IMR-90 (cell line): ENCODE data around the gene GMPPA. TPM values are rescaled to one million over a fixed set of nuclear protein-coding genes. Genes with fewer than 3 reads are reported as not detected.

Experiments used
- ATAC-seq: fragments of 200-7000 bp; cut with Tn5 transposase; 2 replicates; pipeline ENCODE4 v1.9.1; 2020; ENCODE audit warnings: low read depth, mild to moderate bottlenecking, moderate library complexity
- BruUV-seq: library from RNA; stranded (reverse); fragments of 400-500 nt; replicated peaks from 2 replicates; lab custom pipeline; 2021; lab: Mats Ljungman, UMichigan
- CTCF ChIA-PET: fragments of 300-600 bp; formaldehyde crosslinking; extraction: SDS; loops from one replicate; lab custom pipeline; 2021; ENCODE audit warnings: antibody characterized with exemption; lab: Yijun Ruan, JAX
- POLR2A ChIA-PET: fragments of 300-600 bp; sonication (Branson Sonifier 250); formaldehyde crosslinking; loops from one replicate; lab custom pipeline; 2022; ENCODE audit warnings: antibody characterized with exemption; ENCODE audit not compliant: unreplicated experiment; lab: Charles Lee
- DNase-seq: peaks from one replicate; pipeline ENCODE4 v3.0.0; 2013
- H2AFZ ChIP-seq: replicated peaks from 2 replicates; pipeline ENCODE3; 2013; ENCODE audit warnings: low read length, mild to moderate bottlenecking; ENCODE audit not compliant: poor library complexity
- H2AK5ac ChIP-seq: 2 replicates; pipeline ENCODE4 v1.6.1; 2013; ENCODE audit warnings: low read depth, low read length, inconsistent platforms
- H2AK9ac ChIP-seq: replicated peaks from 2 replicates; pipeline ENCODE3; 2013; ENCODE audit warnings: mild to moderate bottlenecking, low read depth, low read length, moderate library complexity; ENCODE audit not compliant: poor library complexity
- H2BK120ac ChIP-seq: 2 replicates; pipeline ENCODE4 v1.6.1; 2013; ENCODE audit warnings: low read depth, low read length, inconsistent platforms
- H2BK15ac ChIP-seq: 3 replicates; pipeline ENCODE4 v1.6.1; 2013; ENCODE audit warnings: low read depth, low read length, inconsistent platforms
- H2BK20ac ChIP-seq: 2 replicates; pipeline ENCODE4 v1.6.1; 2013; ENCODE audit warnings: low read depth, mild to moderate bottlenecking, inconsistent platforms, low read length, moderate library complexity
- H2BK5ac ChIP-seq: 2 replicates; pipeline ENCODE4 v1.6.1; 2013; ENCODE audit warnings: mild to moderate bottlenecking, low read depth, low read length, inconsistent platforms; ENCODE audit not compliant: poor library complexity, severe bottlenecking
- H3K14ac ChIP-seq: replicated peaks from 2 replicates; pipeline ENCODE4 v1.6.1; 2013; ENCODE audit warnings: low read depth, low read length, inconsistent platforms
- H3K18ac ChIP-seq: 2 replicates; pipeline ENCODE4 v1.6.1; 2013; ENCODE audit warnings: low read depth, low read length, control low read depth
- H3K23ac ChIP-seq: 2 replicates; pipeline ENCODE4 v1.6.1; 2013; ENCODE audit warnings: low read depth, low read length, inconsistent platforms
- H3K27ac ChIP-seq: 2 replicates; pipeline ENCODE4 v1.5.1; 2013; ENCODE audit warnings: mild to moderate bottlenecking, control low read depth, low read length; ENCODE audit not compliant: insufficient read depth
- H3K27me3 ChIP-seq: 2 replicates; pipeline ENCODE4 v1.6.1; 2013; ENCODE audit warnings: low read length; ENCODE audit not compliant: control insufficient read depth, insufficient read depth
- H3K36me3 ChIP-seq: 2 replicates; pipeline ENCODE4 v1.6.1; 2013; ENCODE audit warnings: low read length, mixed read lengths; ENCODE audit not compliant: control insufficient read depth, insufficient read depth
- H3K4ac ChIP-seq: 2 replicates; pipeline ENCODE4 v1.6.1; 2013; ENCODE audit warnings: low read depth, low read length, inconsistent platforms
- H3K4me1 ChIP-seq: 2 replicates; pipeline ENCODE4 v1.6.1; 2013; ENCODE audit warnings: low read length, mixed read lengths; ENCODE audit not compliant: control insufficient read depth, insufficient read depth
- H3K4me2 ChIP-seq: 2 replicates; pipeline ENCODE4 v1.6.1; 2013; ENCODE audit warnings: low read depth, mild to moderate bottlenecking, control low read depth, low read length, moderate library complexity
- H3K4me3 ChIP-seq: 2 replicates; pipeline ENCODE4 v1.5.1; 2013; ENCODE audit warnings: low read depth, mild to moderate bottlenecking, control low read depth, low read length, moderate library complexity; ENCODE audit not compliant: insufficient read depth
- H3K56ac ChIP-seq: 2 replicates; pipeline ENCODE4 v1.6.1; 2013; ENCODE audit warnings: low read length, inconsistent platforms; ENCODE audit not compliant: insufficient read depth; ENCODE audit errors: extremely low read depth
- H3K79me1 ChIP-seq, 2 experiments: 2 replicates each; pipeline ENCODE4 v1.6.1; 2013; ENCODE audit warnings: low read length in 2 of 2, inconsistent platforms in 1 of 2, low read depth in 1 of 2
- H3K9ac ChIP-seq: 2 replicates; pipeline ENCODE4 v1.6.1; 2013; ENCODE audit warnings: low read depth, low read length, control low read depth
- H3K9me1 ChIP-seq: 2 replicates; pipeline ENCODE4 v1.6.1; 2013; ENCODE audit warnings: low read length, inconsistent platforms; ENCODE audit not compliant: insufficient read depth
- H3K9me3 ChIP-seq: 2 replicates; pipeline ENCODE4 v1.6.1; 2013; ENCODE audit warnings: low read length; ENCODE audit not compliant: control insufficient read depth, insufficient read depth
- H4K20me1 ChIP-seq: 2 replicates; pipeline ENCODE4 v1.6.1; 2013; ENCODE audit warnings: low read length, inconsistent platforms; ENCODE audit not compliant: insufficient read depth
- H4K5ac ChIP-seq: 2 replicates; pipeline ENCODE4 v1.6.1; 2013; ENCODE audit warnings: mild to moderate bottlenecking, low read depth, low read length, control low read depth
- H4K8ac ChIP-seq, 2 experiments: 2 replicates each; pipeline ENCODE4 v1.6.1; 2013; ENCODE audit warnings: low read depth in 2 of 2, low read length in 2 of 2, control low read depth in 1 of 2, inconsistent platforms in 1 of 2
- H4K91ac ChIP-seq: 2 replicates; pipeline ENCODE4 v1.6.1; 2013; ENCODE audit warnings: low read depth, low read length, inconsistent platforms; ENCODE audit not compliant: insufficient read depth
- CEBPB ChIP-seq: IDR thresholded peaks from 2 replicates; pipeline ENCODE4 v1.6.1; 2012; ENCODE audit warnings: low read depth, low read length, improper control_type of control experiment
- FOS ChIP-seq: fragments of 150-350 bp; IDR thresholded peaks from 2 replicates; pipeline ENCODE4 v1.6.1; 2016; ENCODE audit warnings: low read depth, low read length
- MAZ ChIP-seq: IDR thresholded peaks from 2 replicates; pipeline ENCODE4 v1.6.1; 2012; ENCODE audit warnings: low read depth, mild to moderate bottlenecking, low read length, improper control_type of control experiment, moderate library complexity, borderline replicate concordance
- NFE2L2 ChIP-seq: fragments of 150-350 bp; IDR thresholded peaks from 2 replicates; pipeline ENCODE4 v1.6.1; 2016; ENCODE audit warnings: low read depth, mild to moderate bottlenecking, low read length
- RFX5 ChIP-seq: IDR thresholded peaks from 2 replicates; pipeline ENCODE4 v1.8.0; 2012; ENCODE audit warnings: low read depth, mild to moderate bottlenecking, low read length, moderate library complexity
- SMC3 ChIP-seq: fragments of 150-350 bp; IDR thresholded peaks from 2 replicates; pipeline ENCODE4 v1.6.1; 2016; ENCODE audit warnings: low read depth, mild to moderate bottlenecking, antibody characterized with exemption, low read length, moderate library complexity
- WGBS, 2 experiments: methylation state at CpG; one replicate each; pipeline versions ENCODE4 v1.1.5 to v1.1.7; 2013; ENCODE audit warnings: missing lambda C conversion rate in 2 of 2; ENCODE audit not compliant: insufficient read length in 1 of 2; ENCODE audit errors: extremely low coverage in 2 of 2; 5-methylcytosine and 5-hydroxymethylcytosine counted together
- dilution Hi-C: fragments of 300-500 bp; cut with HindIII; formaldehyde crosslinking; loops from one replicate; pipeline ENCODE4 v1.14.3; 2018; ENCODE audit warnings: low sequenced_read_pairs; ENCODE audit not compliant: unreplicated experiment
- in situ Hi-C: fragments of 300-500 bp; cut with MboI; formaldehyde crosslinking; loops from 3 replicates; pipeline ENCODE4 v1.14.3; 2019; ENCODE audit warnings: low sequenced_read_pairs, inconsistent platforms, mixed read lengths
- intact Hi-C: fragments of 100-400 bp; cut with micrococcal nuclease; formaldehyde crosslinking; loops from 2 replicates; pipeline ENCODE4 v1.10.0; 2022
- polyA plus RNA-seq, 3 experiments: library from polyadenylated mRNA; depleted of rRNA; stranded (reverse); fragments of >200 nt; gene quantifications; 2 replicates each; pipeline ENCODE4 v1.2.3, GENCODE V29; 2012; ENCODE audit warnings: low replicate concordance in 1 of 3
- total RNA-seq: library from RNA; depleted of rRNA; stranded (reverse); fragments of >200 nt; gene quantifications from 2 replicates; pipeline ENCODE4 v1.2.3, GENCODE V29; 2012

Gene GMPPA
- total and polyA plus RNA-seq, 2 of the 4 experiments (the other 2 are of a cell fraction): 103 to 134 TPM

GRCh38 chr2:219462349-219462748, 36.3 kb upstream of the GMPPA start:
- H3K27ac ChIP-seq: no peak overlapping the region
- intact Hi-C loops: no loop called here
- H2AK9ac ChIP-seq: no peak overlapping the region
- no peak overlapping the region for H3K18ac ChIP-seq
- H3K9me1 ChIP-seq: peaks cover 14% of the 10 kb centered on the region; the same call in 1 of the 2 replicates
- H3K4me1 ChIP-seq: peaks cover 24% of the 10 kb centered on the region
- no peak for ATAC-seq
- H3K56ac ChIP-seq: no peak overlapping the region
- no peak overlapping the region for H3K23ac ChIP-seq
- CTCF ChIA-PET: interaction anchor here (0.9 kb wide), 1 partner anchor 33 kb away, joined by 4 read pairs; a partner anchor contains a TSS
- dilution Hi-C loops: no loop called here
- no peak for DNase-seq
- H3K4ac ChIP-seq: no peak overlapping the region
- H2AK5ac ChIP-seq: no peak overlapping the region
- H2BK5ac ChIP-seq: no peak overlapping the region
- H3K9ac ChIP-seq: no peak overlapping the region
- H3K9me3 ChIP-seq: no peaks in the 10 kb centered on the region
- H4K91ac ChIP-seq: no peak overlapping the region
- no peak overlapping the region for H4K5ac ChIP-seq
- peaks cover 39% of the 10 kb centered on the region; the same call in 1 of the 2 replicates for H3K36me3 ChIP-seq
- H3K27me3 ChIP-seq: no peaks in the 10 kb centered on the region
- H3K4me2 ChIP-seq: no peak overlapping the region
- H3K14ac ChIP-seq: no peak overlapping the region
- no peak overlapping the region for H2BK20ac ChIP-seq
- peaks cover 0 to 26% of the 10 kb centered on the region in 2 experiments; a peak in 2 of 4 replicates for H3K79me1 ChIP-seq
- POLR2A ChIA-PET: no interaction called here
- 100% methylated on average over 1 of the region's 9 CpGs; no CpG with 5 or more reads in 1 of the 2 experiments for WGBS, 2 experiments
- H4K8ac ChIP-seq: no peak overlapping the region
- no peak overlapping the region for H2BK15ac ChIP-seq
- in situ Hi-C loops: loop anchor here (5.0 kb wide), 1 partner anchor 55 kb away; no protein-coding TSS in a partner anchor
- TF ChIP-seq FOS: no peak
- TF ChIP-seq CEBPB: no peak
- TF ChIP-seq RFX5: no peak
- no peak for TF ChIP-seq MAZ
- TF ChIP-seq SMC3: no peak
- TF ChIP-seq NFE2L2: no peak
- no TSS peak for BruUV-seq
- no peak overlapping the region for H3K4me3 ChIP-seq
- H4K20me1 ChIP-seq: no peaks in the 10 kb centered on the region; the same call in 1 of the 2 replicates
- no peak overlapping the region for H2AFZ ChIP-seq
- H2BK120ac ChIP-seq: no peak overlapping the region
